ENCODE measurements around the gene HLA-DMA. TPM values are rescaled to one million over a fixed set of nuclear protein-coding genes. Genes with fewer than 3 reads are reported as not detected.

The HLA-DMA gene
- total and polyA plus RNA-seq, 2 of the 13 experiments (the other 11 are each of a cell fraction or from before 2014, with no cell fraction given), result 0.70 to 0.71 TPM

GRCh38 chr6:32975886-32976285, 23.0 kb upstream of the HLA-DMA start:
- TF ChIP-seq RBFOX2 (IDR thresholded peaks at IDR 0.05; ENCODE audit: low read depth, low read length), result peak; percentile 68
- TF ChIP-seq ZBTB38 (CRISPR knock-in tag; IDR thresholded peaks at IDR 0.05), result no peak
- TF ChIP-seq POLR2A (IDR thresholded peaks at IDR 0.05; ENCODE audit: insufficient read depth in 1 of 2, low read depth in 2 of 2, low read length in 2 of 2), result 0 out of 4 replicates have a peak, but pooled peaks of 1 of the 2 experiments have one; percentile 30
- peak in 1 of 2 experiments; percentile 16; a peak in 1 of 4 replicates for TF ChIP-seq REST (IDR thresholded peaks at IDR 0.05; ENCODE audit: borderline replicate concordance in 1 of 2, low read depth in 1 of 2, low read length in 2 of 2)
- TF ChIP-seq IRF2 (CRISPR knock-in tag; IDR thresholded peaks at IDR 0.05), result no peak
- TF ChIP-seq MNT (IDR thresholded peaks at IDR 0.05), result no peak
- 0 out of 2 replicates have a peak, but pooled peaks have one; percentile 16 for TF ChIP-seq POLR2G (IDR thresholded peaks at IDR 0.05; ENCODE audit: low read depth, low read length)
- Histone ChIP-seq H3K36me3 (replicated peaks in 1 of 2; ENCODE audit: control insufficient read depth in 1 of 2, insufficient read depth in 2 of 2, low read length in 2 of 2) (peaks cover 53 to 86% of the 10 kb centered on the region in 2 experiments), H4K20me1 (ENCODE audit: insufficient read depth, low read length) (peaks cover 88% of the 10 kb centered on the region), H3K27me3 (ENCODE audit: control insufficient read depth in 1 of 2, insufficient read depth in 2 of 2, low read length in 2 of 2) (peaks cover 0 to 4% of the 10 kb centered on the region in 2 experiments; a peak in 1 of 5 replicates), H3K4me2 (ENCODE audit: low read depth, low read length) (peak overlapping the region; percentile 97; the same call in 1 of the 2 replicates), H3K27ac (ENCODE audit: extremely low read length, insufficient read depth, low read length) (no peak overlapping the region), H3K9ac (ENCODE audit: insufficient read depth, low read depth, low read length) (no peak overlapping the region), H3K4me3 (replicated peaks in 1 of 3; ENCODE audit: insufficient read depth in 1 of 3, low read depth in 2 of 3, low read length in 3 of 3) (peak overlapping the region in 1 of 3 experiments; percentile 10; a peak in 1 of 6 replicates), H3K79me2 (ENCODE audit: insufficient read depth, low read length) (peaks cover 66% of the 10 kb centered on the region), H3K9me3 (ENCODE audit: low read length) (no peaks in the 10 kb centered on the region), H3K4me1 (ENCODE audit: insufficient read depth, low read length) (peaks cover 54% of the 10 kb centered on the region), H2AFZ (ENCODE audit: low read length) (no peak overlapping the region)
- ChIA-PET POLR2A (interaction anchor here (2.8 to 10.5 kb wide), 3 partner anchors 6 to 81 kb away, joined by 17 to 305 read pairs (median 202); partner anchors contain the start of gene HLA-DMA), CTCF (ENCODE audit: low intra/inter-chr PET ratio, low total read pairs) (no interaction called here)
- in situ Hi-C loops (cut with HindIII; ENCODE audit: extremely low pct_ligation_motif_present, low pct_unique_long_range_greater_than_20kb) (loop anchor here (5.0 kb wide), 1 partner anchor 84 kb away; no protein-coding TSS in a partner anchor), intact Hi-C loops (cut with micrococcal nuclease; ENCODE audit: unreplicated experiment) (no loop called here)
- 86% methylated on average over 2 of the region's 2 CpGs for WGBS (ENCODE audit: low lambda C conversion rate)
- DNase-seq (ENCODE audit: low spot score) (no peak), FAIRE-seq (no peak), ATAC-seq (no peak)
- no TSS peak for BruUV-seq (replicated peaks)
